PFSK-1 (cell line): Measurements from ENCODE around the gene SEMG1.

Experiments
- FOXP2 ChIP-seq: optimal IDR thresholded peaks from 2 replicates; pipeline ENCODE3; 2011; ENCODE audit warnings: borderline replicate concordance, control low read depth, inconsistent platforms; ENCODE audit not compliant: insufficient read depth; ENCODE audit errors: extremely low read length, extremely low read depth
- POLR2AphosphoS5 ChIP-seq: IDR thresholded peaks from 2 replicates; pipeline ENCODE4 v1.6.1; 2012; ENCODE audit warnings: low read depth, mild to moderate bottlenecking, control low read depth, low read length, moderate library complexity
- REST ChIP-seq, 2 experiments: IDR thresholded peaks; 2 replicates each; pipeline versions ENCODE4 v1.6.1 to v1.8.0; 2011 to 2012; ENCODE audit warnings: low read depth in 2 of 2, low read length in 2 of 2, control low read depth in 1 of 2, inconsistent platforms in 1 of 2, mild to moderate bottlenecking in 1 of 2, moderate library complexity in 1 of 2; ENCODE audit not compliant: insufficient read depth in 1 of 2
- SIN3A ChIP-seq: IDR thresholded peaks from 2 replicates; pipeline ENCODE4 v1.6.1; 2012; ENCODE audit warnings: mild to moderate bottlenecking, low read length, moderate library complexity, borderline replicate concordance; ENCODE audit not compliant: insufficient read depth
- TAF1 ChIP-seq: IDR thresholded peaks from 2 replicates; pipeline ENCODE4 v1.6.1; 2012; ENCODE audit warnings: low read length, control low read depth, borderline replicate concordance; ENCODE audit not compliant: insufficient read depth

SEMG1 gene

GRCh38 chr20:45181639-45182038, 25.2 kb upstream of the SEMG1 start:
- no peak for TF ChIP-seq FOXP2
- TF ChIP-seq REST (IDR thresholded peaks at IDR 0.05; ENCODE audit: insufficient read depth in 1 of 2, low read depth in 2 of 2, low read length in 2 of 2): no peak
- no peak for TF ChIP-seq TAF1
- no peak for TF ChIP-seq POLR2AphosphoS5

GRCh38 chr20:45183084-45183483, 23.7 kb upstream of the SEMG1 start:
- TF ChIP-seq POLR2AphosphoS5: no peak
- TF ChIP-seq REST (IDR thresholded peaks at IDR 0.05; ENCODE audit: insufficient read depth in 1 of 2, low read depth in 2 of 2, low read length in 2 of 2): no peak
- TF ChIP-seq TAF1: no peak
- TF ChIP-seq FOXP2: no peak
- TF ChIP-seq SIN3A: no peak

- no peak for TF ChIP-seq SIN3A
- no peak for TF ChIP-seq REST (IDR thresholded peaks at IDR 0.05; ENCODE audit: insufficient read depth in 1 of 2, low read depth in 2 of 2, low read length in 2 of 2)
- TF ChIP-seq FOXP2: no peak
- TF ChIP-seq TAF1: no peak
- no peak for TF ChIP-seq POLR2AphosphoS5
These were observed 19.1 kb upstream of the SEMG1 start for GRCh38 chr20:45187693-45188092.

GRCh38 chr20:45189067-45189609, 17.7 kb upstream of the SEMG1 start:
- TF ChIP-seq REST (IDR thresholded peaks at IDR 0.05; ENCODE audit: insufficient read depth in 1 of 2, low read depth in 2 of 2, low read length in 2 of 2) (no peak), FOXP2 (no peak), POLR2AphosphoS5 (no peak), SIN3A (no peak), TAF1 (no peak)

- TF ChIP-seq REST (IDR thresholded peaks at IDR 0.05; ENCODE audit: insufficient read depth in 1 of 2, low read depth in 2 of 2, low read length in 2 of 2): no peak
- TF ChIP-seq FOXP2: no peak
- TF ChIP-seq SIN3A: no peak
- no peak for TF ChIP-seq POLR2AphosphoS5
- no peak for TF ChIP-seq TAF1
These were observed 17.0 kb upstream of the SEMG1 start for GRCh38 chr20:45189861-45190260.
